Loucy (cell line): ENCODE data around the gene ECM2.

ENCODE experiments used
- CTCF ChIP-seq: fragments of 200-600 bp; sonication (generic); conservative IDR thresholded peaks from 2 replicates; pipeline ENCODE4 v1.5.1; 2014; ENCODE audit warnings: mild to moderate bottlenecking, antibody characterized with exemption, low read length
- EZH2phosphoT487 ChIP-seq: fragments of 200-600 bp; IDR thresholded peaks from 2 replicates; pipeline ENCODE4 v1.6.1; 2018; ENCODE audit warnings: antibody characterized with exemption, mild to moderate bottlenecking, moderate library complexity, borderline replicate concordance

GRCh38 chr9:92474587-92474986 is 61.2 kb downstream of the ECM2 start:
- TF ChIP-seq CTCF (no peak), EZH2phosphoT487 (no peak)
